Upper lobe of left lung (tissue), 6 donors: Measurements from ENCODE around the gene TNRC6C. TPM values are rescaled to one million over a fixed set of nuclear protein-coding genes. Genes with fewer than 3 reads are reported as not detected.

Experiments used
- ATAC-seq, 2 donors: fragments of 200-7000 bp; cut with Tn5 transposase; one replicate each; pipeline ENCODE4 v1.9.1; 2022; ENCODE audit warnings: mild to moderate bottlenecking in 2 of 2, moderate library complexity in 2 of 2; ENCODE audit not compliant: low FRiP score in 2 of 2
- DNase-seq, 2 donors: peaks; one replicate each; pipeline ENCODE4 v3.0.0-alpha.2; 2019 to 2020
- H3K27ac ChIP-seq, 4 donors: fragments of 200-600 bp; sonication (generic); one replicate each; pipeline ENCODE4 v1.5.1; 2016 to 2019
- H3K27me3 ChIP-seq, 4 donors: fragments of 200-600 bp; sonication (generic); one replicate each; pipeline ENCODE4 v1.5.1; 2017 to 2019
- H3K36me3 ChIP-seq, 4 donors: fragments of 200-600 bp; sonication (generic); one replicate each; pipeline ENCODE4 v1.5.1; 2016 to 2019
- H3K4me1 ChIP-seq, 4 donors: fragments of 200-600 bp; sonication (generic); one replicate each; pipeline ENCODE4 v1.5.1; 2018 to 2019
- H3K4me3 ChIP-seq, 4 donors: fragments of 200-600 bp; sonication (generic); one replicate each; pipeline ENCODE4 v1.5.1; 2017 to 2019; ENCODE audit warnings: mild to moderate bottlenecking in 2 of 4, moderate library complexity in 1 of 4
- H3K9me3 ChIP-seq, 4 donors: fragments of 200-600 bp; sonication (generic); one replicate each; pipeline ENCODE4 v1.5.1; 2018 to 2019
- CTCF ChIP-seq, 6 experiments: fragments of 450-650 bp in 4 of 6; fragments of 200-600 bp in 2 of 6; sonication (generic) in 2 of 6; IDR thresholded peaks; one replicate each; pipeline ENCODE4 v1.5.1; 2016 to 2019; ENCODE audit warnings: antibody characterized with exemption in 6 of 6
- EP300 ChIP-seq, 4 donors: sonication (generic); formaldehyde crosslinking; IDR thresholded peaks; one replicate each; pipeline ENCODE4 v1.5.1; 2017; ENCODE audit warnings: antibody characterized with exemption in 4 of 4, control low read depth in 2 of 4
- POLR2A ChIP-seq, 4 donors: fragments of 450-650 bp; IDR thresholded peaks; one replicate each; pipeline ENCODE4 v1.5.1; 2016 to 2017; ENCODE audit warnings: antibody characterized with exemption in 4 of 4, mild to moderate bottlenecking in 2 of 4
- POLR2AphosphoS5 ChIP-seq, 2 donors: sonication (generic); formaldehyde crosslinking; IDR thresholded peaks; one replicate each; pipeline ENCODE4 v1.5.1; 2017; ENCODE audit warnings: antibody characterized with exemption in 2 of 2
- WGBS, 2 donors: methylation state at CpG; one replicate each; pipeline ENCODE4 v1.1.5; 2017 to 2018; 5-methylcytosine and 5-hydroxymethylcytosine counted together
- total RNA-seq, 6 donors: library from RNA; depleted of rRNA in 4 of 6; stranded (reverse); fragments of >200 nt in 4 of 6; gene quantifications; one replicate each; pipeline versions ENCODE4 v1.1.0 to v1.2.1, GENCODE V29; 2016 to 2021
- donor health status: DM: no; HTN: no; CAD: no; lungs with moderate emphysema.
- donor health status: DM: no; HTN: yes; CAD: no; lungs with severe emphysema.

Gene TNRC6C
- total RNA-seq, 6 donors from 2014 or later, result 8.7 to 38.8 (median 14.7) TPM

GRCh38 chr17:78032166-78032565 is 73.7 kb downstream of the TNRC6C start:
- Histone ChIP-seq H3K4me1 (no peaks in the 10 kb centered on the region), H3K9me3 (no peaks in the 10 kb centered on the region), H3K4me3 (no peak overlapping the region), H3K27me3 (no peaks in the 10 kb centered on the region), H3K27ac (peak overlapping the region in 1 of 4 donors; percentile 37), H3K36me3 (peaks cover 0 to 16% (median 2%) of the 10 kb centered on the region in 4 donors)
- ATAC-seq (no peak), DNase-seq (no peak)
- WGBS, 2 donors, result 65 to 72% methylated on average over 1 of the region's 1 CpG
- TF ChIP-seq POLR2A (IDR thresholded peaks at IDR 0.05), result no peak
- TF ChIP-seq POLR2AphosphoS5 (IDR thresholded peaks at IDR 0.05), result no peak
- TF ChIP-seq CTCF (IDR thresholded peaks at IDR 0.05), result no peak
- no peak for TF ChIP-seq EP300 (IDR thresholded peaks at IDR 0.05)

GRCh38 chr17:78034429-78035091 is 76.1 kb downstream of the TNRC6C start:
- DNase-seq (no peak), ATAC-seq (no peak)
- no peak overlapping the region for H3K27ac ChIP-seq
- WGBS, 2 donors, result 83 to 85% methylated on average over 9 of the region's 9 CpGs
- TF ChIP-seq POLR2AphosphoS5 (IDR thresholded peaks at IDR 0.05) (no peak), POLR2A (IDR thresholded peaks at IDR 0.05) (no peak), EP300 (IDR thresholded peaks at IDR 0.05) (no peak), CTCF (IDR thresholded peaks at IDR 0.05) (no peak)
- H3K9me3 ChIP-seq, result no peaks in the 10 kb centered on the region
- peaks cover 0 to 3% (median 2%) of the 10 kb centered on the region in 4 donors for H3K4me1 ChIP-seq
- H3K36me3 ChIP-seq, result peaks cover 0 to 16% (median 3%) of the 10 kb centered on the region in 4 donors
- H3K4me3 ChIP-seq, result no peak overlapping the region
- no peaks in the 10 kb centered on the region for H3K27me3 ChIP-seq

- TF ChIP-seq EP300 (IDR thresholded peaks at IDR 0.05), result no peak
- no peak for TF ChIP-seq POLR2AphosphoS5 (IDR thresholded peaks at IDR 0.05)
- TF ChIP-seq CTCF (IDR thresholded peaks at IDR 0.05), result no peak
- no peak for TF ChIP-seq POLR2A (IDR thresholded peaks at IDR 0.05)
- no peak for DNase-seq
- no peaks in the 10 kb centered on the region for H3K27me3 ChIP-seq
- ATAC-seq, result no peak
- H3K4me1 ChIP-seq, result peaks cover 7 to 18% (median 12%) of the 10 kb centered on the region in 4 donors
- 90% methylated on average over 7 of the region's 7 CpGs for WGBS, 2 donors
- H3K4me3 ChIP-seq, result no peak overlapping the region
- no peaks in the 10 kb centered on the region for H3K9me3 ChIP-seq
- peaks cover 0 to 8% (median 3%) of the 10 kb centered on the region in 4 donors for H3K36me3 ChIP-seq
- H3K27ac ChIP-seq, result no peak overlapping the region
Measured at GRCh38 chr17:78037280-78037679, 78.8 kb downstream of the TNRC6C start.

GRCh38 chr17:78038748-78039288 is 80.3 kb downstream of the TNRC6C start:
- Histone ChIP-seq H3K36me3 (peaks cover 0 to 8% (median 3%) of the 10 kb centered on the region in 4 donors), H3K9me3 (no peaks in the 10 kb centered on the region), H3K4me1 (peaks cover 7 to 18% (median 12%) of the 10 kb centered on the region in 4 donors), H3K4me3 (no peak overlapping the region), H3K27ac (no peak overlapping the region), H3K27me3 (no peaks in the 10 kb centered on the region)
- DNase-seq, result no peak
- WGBS, 2 donors, result 92 to 93% methylated on average over 11 of the region's 11 CpGs
- TF ChIP-seq EP300 (IDR thresholded peaks at IDR 0.05) (no peak), CTCF (IDR thresholded peaks at IDR 0.05) (no peak), POLR2AphosphoS5 (IDR thresholded peaks at IDR 0.05) (no peak), POLR2A (IDR thresholded peaks at IDR 0.05) (no peak)
- no peak for ATAC-seq
